ENCODE results near the gene FAM13B.

The FAM13B gene

GRCh38 chr5:138038826-138039225 is 5.9 kb upstream of the FAM13B start:
- DNase-seq (ENCODE audit: low spot score): no peak
- TF ChIP-seq, protein P1, sequence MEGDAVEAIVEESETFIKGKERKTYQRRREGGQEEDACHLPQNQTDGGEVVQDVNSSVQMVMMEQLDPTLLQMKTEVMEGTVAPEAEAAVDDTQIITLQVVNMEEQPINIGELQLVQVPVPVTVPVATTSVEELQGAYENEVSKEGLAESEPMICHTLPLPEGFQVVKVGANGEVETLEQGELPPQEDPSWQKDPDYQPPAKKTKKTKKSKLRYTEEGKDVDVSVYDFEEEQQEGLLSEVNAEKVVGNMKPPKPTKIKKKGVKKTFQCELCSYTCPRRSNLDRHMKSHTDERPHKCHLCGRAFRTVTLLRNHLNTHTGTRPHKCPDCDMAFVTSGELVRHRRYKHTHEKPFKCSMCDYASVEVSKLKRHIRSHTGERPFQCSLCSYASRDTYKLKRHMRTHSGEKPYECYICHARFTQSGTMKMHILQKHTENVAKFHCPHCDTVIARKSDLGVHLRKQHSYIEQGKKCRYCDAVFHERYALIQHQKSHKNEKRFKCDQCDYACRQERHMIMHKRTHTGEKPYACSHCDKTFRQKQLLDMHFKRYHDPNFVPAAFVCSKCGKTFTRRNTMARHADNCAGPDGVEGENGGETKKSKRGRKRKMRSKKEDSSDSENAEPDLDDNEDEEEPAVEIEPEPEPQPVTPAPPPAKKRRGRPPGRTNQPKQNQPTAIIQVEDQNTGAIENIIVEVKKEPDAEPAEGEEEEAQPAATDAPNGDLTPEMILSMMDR (IDR thresholded peaks at IDR 0.05; ENCODE audit: extremely low read depth, missing control alignments): no peak

GRCh38 chr5:138037907-138038633 is 5.2 kb upstream of the FAM13B start:
- no peak for DNase-seq (ENCODE audit: low spot score)
- TF ChIP-seq, protein P1 (IDR thresholded peaks at IDR 0.05; ENCODE audit: extremely low read depth, missing control alignments): no peak

DNA sequence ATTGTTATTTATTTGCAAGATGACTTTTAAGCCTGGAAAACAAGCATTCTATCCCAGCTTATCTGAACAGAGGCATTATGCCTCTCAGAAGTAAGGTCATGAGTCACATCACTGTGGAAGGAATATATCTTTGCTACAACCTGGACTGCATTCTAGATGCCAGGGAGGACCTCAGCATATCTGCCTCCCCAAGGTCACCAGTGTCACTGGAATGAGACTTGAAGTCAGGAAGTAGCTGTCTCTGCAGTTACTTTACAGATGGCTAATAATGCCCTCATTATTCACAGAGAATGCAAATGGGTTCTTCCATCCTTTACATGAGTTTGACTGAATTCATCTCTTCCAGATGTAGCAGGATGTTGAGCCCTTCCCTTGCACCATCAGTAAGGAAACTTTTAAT is 4.4 kb upstream of the FAM13B start:
- no peak for DNase-seq (ENCODE audit: low spot score)
- TF ChIP-seq, protein P1 (IDR thresholded peaks at IDR 0.05; ENCODE audit: extremely low read depth, missing control alignments): no peak

DNA sequence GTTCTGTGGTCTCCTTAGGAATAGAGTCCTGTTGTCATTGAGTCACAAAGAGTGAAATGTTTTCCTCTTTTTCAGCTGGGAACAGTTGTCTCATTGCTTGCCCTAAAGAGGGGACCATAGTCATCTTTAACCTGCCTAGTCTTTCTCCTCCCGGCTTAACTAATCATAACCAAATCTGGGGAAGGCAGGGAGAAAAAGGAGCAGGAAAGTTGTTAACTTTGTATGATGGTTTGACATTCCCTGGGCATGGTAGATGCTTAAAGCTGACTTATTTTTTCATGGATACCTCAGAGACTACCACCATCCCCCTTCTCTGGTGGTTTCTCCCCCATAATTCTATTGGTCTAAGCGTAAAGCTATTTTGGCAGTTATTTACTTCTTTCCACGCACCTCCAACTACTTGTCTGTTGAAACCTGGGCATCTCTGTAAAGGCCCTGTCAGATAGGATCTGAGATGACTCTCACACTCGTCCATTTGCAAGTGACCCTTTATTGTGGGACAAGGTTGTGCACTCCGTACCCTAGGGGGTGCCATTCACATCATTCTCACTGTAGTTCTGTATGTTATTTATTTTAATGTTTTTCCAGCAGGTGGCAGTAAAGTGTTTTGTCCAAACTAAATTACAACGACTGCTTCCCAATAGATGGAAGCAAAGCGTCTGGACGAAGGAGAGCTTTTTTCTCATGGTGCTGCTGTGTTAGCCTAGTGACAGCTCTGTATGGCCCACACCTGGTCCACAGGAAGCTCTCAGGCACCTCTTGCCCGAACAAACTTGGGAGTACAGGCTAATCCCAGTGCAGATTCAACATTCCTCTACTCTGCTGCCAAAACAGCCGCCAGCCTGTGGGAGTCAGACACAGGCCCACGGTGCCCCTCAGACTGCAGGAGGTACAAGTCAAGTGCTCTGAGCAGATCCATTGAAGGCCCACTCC is 3.0 kb upstream of the FAM13B start:
- DNase-seq (ENCODE audit: low spot score): peak; percentile 66
- TF ChIP-seq, protein P1 (IDR thresholded peaks at IDR 0.05; ENCODE audit: extremely low read depth, missing control alignments): peak; percentile 88

DNA sequence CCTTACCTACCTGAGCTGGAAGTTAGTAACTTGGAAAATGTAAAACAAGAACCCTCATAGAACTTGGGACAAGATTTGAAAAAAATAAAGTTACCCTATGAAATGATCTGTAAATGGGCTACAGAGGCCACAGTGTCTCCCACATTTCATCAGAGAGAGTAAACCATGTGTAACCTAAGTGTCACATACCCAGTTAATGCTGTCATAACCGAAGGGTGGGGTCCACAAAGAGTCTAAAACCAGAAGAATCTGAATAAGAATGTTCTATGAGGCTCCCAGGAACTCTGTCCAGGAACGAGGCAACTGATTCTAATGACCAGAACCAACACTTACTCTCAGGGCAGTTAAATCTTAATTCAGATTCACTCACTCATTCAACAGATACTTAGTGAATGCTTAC is 1.0 kb upstream of the FAM13B start:
- TF ChIP-seq, protein P1 (IDR thresholded peaks at IDR 0.05; ENCODE audit: extremely low read depth, missing control alignments): no peak
- DNase-seq (ENCODE audit: low spot score): no peak

GRCh38 chr5:138033386-138033808 is 518 bp upstream of the FAM13B start:
- TF ChIP-seq, protein P1 (IDR thresholded peaks at IDR 0.05; ENCODE audit: extremely low read depth, missing control alignments): no peak
- DNase-seq (ENCODE audit: low spot score): no peak

GRCh38 chr5:138032028-138032571 is 779 bp downstream of the FAM13B start:
- TF ChIP-seq, protein P1 (IDR thresholded peaks at IDR 0.05; ENCODE audit: extremely low read depth, missing control alignments): no peak
- DNase-seq (ENCODE audit: low spot score): peak; percentile 74
